Psoas muscle (tissue), 8 donors: ENCODE results near the gene HID1. TPM values are rescaled to one million over a fixed set of nuclear protein-coding genes. Genes with fewer than 3 reads are reported as not detected.

Experiments
- ATAC-seq, 4 donors: fragments of 200-7000 bp; cut with Tn5 transposase; one replicate each; pipeline ENCODE4 v1.9.1; 2020; ENCODE audit warnings: moderate library complexity in 3 of 4, mild to moderate bottlenecking in 2 of 4
- DNase-seq, 2 donors: peaks; one replicate each; pipeline ENCODE4 v3.0.0-alpha.2; 2020
- H3K27ac ChIP-seq: fragments of 200-600 bp; one replicate; pipeline ENCODE4 v1.8.0; 2022
- H3K27me3 ChIP-seq, 3 donors: fragments of 200-600 bp in 1 of 3; one replicate each; pipeline versions ENCODE4 v1.6.1 to v1.8.0; 2013 to 2022; ENCODE audit warnings: low read length in 2 of 3, mild to moderate bottlenecking in 2 of 3, moderate library complexity in 1 of 3; ENCODE audit not compliant: insufficient read depth in 3 of 3
- H3K36me3 ChIP-seq, 2 donors: fragments of 200-600 bp in 1 of 2; one replicate each; pipeline versions ENCODE4 v1.6.1 to v1.8.0; 2013 to 2022; ENCODE audit warnings: low read depth in 1 of 2, mild to moderate bottlenecking in 1 of 2, moderate library complexity in 1 of 2; ENCODE audit not compliant: insufficient read depth in 1 of 2
- H3K4me1 ChIP-seq: fragments of 200-600 bp; one replicate; pipeline ENCODE4 v1.8.0; 2022
- H3K4me3 ChIP-seq: fragments of 200-600 bp; one replicate; pipeline ENCODE4 v1.8.0; 2022; ENCODE audit warnings: mild to moderate bottlenecking
- H3K9me3 ChIP-seq: fragments of 200-600 bp; one replicate; pipeline ENCODE4 v1.8.0; 2022
- WGBS, 3 donors: extraction: QIAGEN DNeasy Blood & Tissue Kit; methylation state at CpG; one replicate each; pipeline versions ENCODE4 v1.1.6 to v1.1.7; 2013; 5-methylcytosine and 5-hydroxymethylcytosine counted together
- intact Hi-C, 2 donors: fragments of 100-400 bp; cut with DNase I; formaldehyde crosslinking; loops; one replicate each; pipeline versions ENCODE4 v1.11.0 to v1.14.2; 2022
- polyA plus RNA-seq, 3 donors: library from polyadenylated mRNA; stranded (reverse); fragments of 200-250 nt; gene quantifications; one replicate each; pipeline ENCODE4 v1.2.3, GENCODE V29; 2013
- total RNA-seq, 4 donors: library from RNA; stranded (reverse); fragmentation: NEBNext Ultra II Directional in 2 of 4; extraction: Animal tissue kit (Norgen Biotek cat#: 25700) in 2 of 4; gene quantifications; one replicate each; pipeline versions ENCODE4 v1.2.1 to v1.2.4, GENCODE V29; 2021 to 2023
- TF ChIP-seq, protein P1 (sequence below): fragments of 200-600 bp; IDR thresholded peaks from one replicate; pipeline ENCODE4 v1.8.0; 2022; ENCODE audit warnings: antibody characterized with exemption
- donor health status: healthy with polysubstance abuse.
- donor health status: DM: no; HTN: no; CAD: no; lungs with moderate emphysema.
- donor health status: Bipolar disorder and iron deficiency.
- donor health status: healthy.
- donor health status: DM: yes; HTN: yes; CAD: no.
- donor health status: DM: no; HTN: no; CAD: no.
- donor health status: DM: no; HTN: no; CAD: no.
- donor health status: DM: yes; HTN: yes; CAD: no.

Gene HID1
- total and polyA plus RNA-seq, 7 donors, result 1.7 to 10.4 (median 2.6) TPM

DNA sequence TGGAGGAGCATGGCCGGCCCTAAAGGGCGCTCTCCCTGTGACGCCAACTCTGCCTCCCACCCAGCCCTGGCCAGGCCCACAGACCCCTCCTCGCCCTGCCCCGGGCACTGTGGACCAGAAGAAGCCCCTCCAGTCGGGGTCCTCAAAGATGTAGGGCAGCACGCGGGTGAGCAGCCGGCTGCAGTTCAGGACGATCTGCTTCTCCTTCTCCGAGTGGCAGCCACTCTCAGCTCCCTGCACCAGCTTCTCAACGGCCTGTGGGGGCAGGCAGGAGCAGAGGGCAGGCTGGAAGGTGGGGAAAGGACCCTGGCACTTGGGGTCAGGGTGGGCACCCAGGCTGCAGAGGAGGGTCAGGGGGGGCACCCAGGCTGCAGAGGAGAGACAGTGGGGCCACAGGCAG lies 8.9 kb downstream of the HID1 start:
- Histone ChIP-seq H3K4me3 (no peak overlapping the region), H3K27me3 (no peaks in the 10 kb centered on the region), H3K4me1 (no peaks in the 10 kb centered on the region), H3K36me3 (no peaks in the 10 kb centered on the region), H3K9me3 (no peaks in the 10 kb centered on the region), H3K27ac (no peak overlapping the region)
- 78 to 79% (median 78%) methylated on average over 12 of the region's 12 CpGs for WGBS, 3 donors
- no peak for DNase-seq
- intact Hi-C loops, result loop anchor here (5.0 to 10.0 kb wide), 6 partner anchors 44 to 239 kb away; partner anchors contain the start of genes ARMC7 (in 1 of the 2) and MRPL58 (in 1 of the 2)
- TF ChIP-seq, protein P1, sequence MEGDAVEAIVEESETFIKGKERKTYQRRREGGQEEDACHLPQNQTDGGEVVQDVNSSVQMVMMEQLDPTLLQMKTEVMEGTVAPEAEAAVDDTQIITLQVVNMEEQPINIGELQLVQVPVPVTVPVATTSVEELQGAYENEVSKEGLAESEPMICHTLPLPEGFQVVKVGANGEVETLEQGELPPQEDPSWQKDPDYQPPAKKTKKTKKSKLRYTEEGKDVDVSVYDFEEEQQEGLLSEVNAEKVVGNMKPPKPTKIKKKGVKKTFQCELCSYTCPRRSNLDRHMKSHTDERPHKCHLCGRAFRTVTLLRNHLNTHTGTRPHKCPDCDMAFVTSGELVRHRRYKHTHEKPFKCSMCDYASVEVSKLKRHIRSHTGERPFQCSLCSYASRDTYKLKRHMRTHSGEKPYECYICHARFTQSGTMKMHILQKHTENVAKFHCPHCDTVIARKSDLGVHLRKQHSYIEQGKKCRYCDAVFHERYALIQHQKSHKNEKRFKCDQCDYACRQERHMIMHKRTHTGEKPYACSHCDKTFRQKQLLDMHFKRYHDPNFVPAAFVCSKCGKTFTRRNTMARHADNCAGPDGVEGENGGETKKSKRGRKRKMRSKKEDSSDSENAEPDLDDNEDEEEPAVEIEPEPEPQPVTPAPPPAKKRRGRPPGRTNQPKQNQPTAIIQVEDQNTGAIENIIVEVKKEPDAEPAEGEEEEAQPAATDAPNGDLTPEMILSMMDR, result no peak
- ATAC-seq, result no peak

GRCh38 chr17:74962622-74963394 lies 9.8 kb downstream of the HID1 start:
- no peak for ATAC-seq
- Histone ChIP-seq H3K4me3 (no peak overlapping the region), H3K36me3 (no peaks in the 10 kb centered on the region), H3K27ac (no peak overlapping the region), H3K9me3 (no peaks in the 10 kb centered on the region), H3K27me3 (no peaks in the 10 kb centered on the region), H3K4me1 (no peaks in the 10 kb centered on the region)
- DNase-seq, result no peak
- TF ChIP-seq, protein P1, result no peak
- 55 to 73% (median 63%) methylated on average over 16 to 18 of the region's 18 CpGs for WGBS, 3 donors
- intact Hi-C loops, result loop anchor here (5.0 to 10.0 kb wide), 6 partner anchors 44 to 239 kb away; partner anchors contain the start of genes ARMC7 (in 1 of the 2) and MRPL58 (in 1 of the 2)

DNA sequence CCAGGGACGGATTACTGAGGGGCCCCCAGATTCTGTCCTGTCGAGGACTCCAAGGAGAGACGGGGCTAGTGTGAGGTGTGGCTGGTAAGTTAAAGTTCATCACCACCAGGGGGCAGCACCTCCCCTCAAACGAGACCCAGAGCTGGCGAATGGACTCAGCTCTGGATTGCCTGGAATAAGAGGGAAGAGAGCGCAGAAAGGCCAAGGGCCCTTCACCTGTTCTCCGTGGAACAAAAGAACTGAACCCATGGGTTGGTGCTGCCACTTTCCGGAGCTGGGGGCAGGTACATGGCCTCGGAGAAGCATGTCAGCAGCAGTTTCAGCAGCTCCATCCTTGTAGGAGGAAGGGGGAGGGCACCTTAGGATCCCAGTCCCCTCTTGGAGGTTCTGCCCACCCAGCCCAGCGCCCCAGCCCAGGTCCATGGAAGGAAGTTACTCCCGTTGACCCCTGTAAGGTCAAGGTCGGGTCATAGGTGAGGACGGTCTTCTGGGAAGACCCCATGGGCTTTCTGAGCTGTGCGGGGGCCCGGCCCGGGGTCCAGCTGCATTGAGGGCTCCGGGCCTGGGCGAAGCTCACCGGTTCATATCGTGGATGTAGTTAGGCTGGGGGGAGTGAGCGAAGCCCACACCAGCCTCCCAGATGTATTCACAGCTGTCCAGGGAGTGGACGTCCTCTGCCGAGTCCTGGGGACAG lies 10.8 kb downstream of the HID1 start:
- peak; percentile 82 to 94 (median 90) for ATAC-seq
- H3K4me3 ChIP-seq, result no peak overlapping the region
- intact Hi-C loops, result loop anchor here (5.0 to 10.0 kb wide), 6 partner anchors 45 to 240 kb away; partner anchors contain the start of genes ARMC7 (in 1 of the 2) and MRPL58 (in 1 of the 2)
- TF ChIP-seq, protein P1, result peak; percentile 85
- H3K36me3 ChIP-seq, result no peaks in the 10 kb centered on the region
- DNase-seq, result peak; percentile 86 to 92
- no peaks in the 10 kb centered on the region for H3K27me3 ChIP-seq
- no peak overlapping the region for H3K27ac ChIP-seq
- H3K9me3 ChIP-seq, result no peaks in the 10 kb centered on the region
- 34 to 43% (median 36%) methylated on average over 23 of the region's 23 CpGs for WGBS, 3 donors
- H3K4me1 ChIP-seq, result no peaks in the 10 kb centered on the region

GRCh38 chr17:74960570-74961342 lies 11.8 kb downstream of the HID1 start:
- H3K4me3 ChIP-seq, result no peak overlapping the region
- H3K27me3 ChIP-seq, result no peaks in the 10 kb centered on the region
- H3K36me3 ChIP-seq, result no peaks in the 10 kb centered on the region
- no peaks in the 10 kb centered on the region for H3K4me1 ChIP-seq
- intact Hi-C loops, result loop anchor here (5.0 to 10.0 kb wide), 6 partner anchors 47 to 242 kb away; partner anchors contain the start of genes ARMC7 (in 1 of the 2) and MRPL58 (in 1 of the 2)
- 44 to 48% (median 47%) methylated on average over 19 of the region's 19 CpGs for WGBS, 3 donors
- TF ChIP-seq, protein P1, result peak; percentile 5
- H3K27ac ChIP-seq, result no peak overlapping the region
- DNase-seq (no peak), ATAC-seq (peak in 2 of 4 donors; percentile 16 to 41)
- no peaks in the 10 kb centered on the region for H3K9me3 ChIP-seq
